Activated T-cell treated with anti-CD3 and anti-CD28 coated beads for 1 hour (primary cell): ENCODE data around the gene RTN4RL1.

Source experiments
- DNase-seq: peaks from one replicate; pipeline ENCODE4 v3.0.0-alpha.2; 2020; ENCODE audit warnings: low read depth

RTN4RL1 gene

GRCh38 chr17:1918346-1919162, 106.6 kb downstream of the RTN4RL1 start:
- no peak for DNase-seq

- DNase-seq = no peak
These were observed 108.0 kb downstream of the RTN4RL1 start for GRCh38 chr17:1916963-1917715.

GRCh38 chr17:1916316-1916715, 108.8 kb downstream of the RTN4RL1 start:
- DNase-seq = no peak

GRCh38 chr17:1915889-1916288, 109.2 kb downstream of the RTN4RL1 start:
- no peak for DNase-seq

GRCh38 chr17:1914661-1915083, 110.5 kb downstream of the RTN4RL1 start:
- no peak for DNase-seq

GRCh38 chr17:1913702-1914101, 111.4 kb downstream of the RTN4RL1 start:
- DNase-seq = no peak

GRCh38 chr17:1912146-1912545, 113.0 kb downstream of the RTN4RL1 start:
- no peak for DNase-seq

GRCh38 chr17:1909985-1910384, 115.1 kb downstream of the RTN4RL1 start:
- no peak for DNase-seq

- DNase-seq = no peak
These were observed 116.3 kb downstream of the RTN4RL1 start for GRCh38 chr17:1908699-1909309.

- DNase-seq = no peak
These were observed 117.0 kb downstream of the RTN4RL1 start for GRCh38 chr17:1907909-1908698.

- no peak for DNase-seq
These were observed 117.9 kb downstream of the RTN4RL1 start for GRCh38 chr17:1907216-1907631.

GRCh38 chr17:1906662-1907101, 118.5 kb downstream of the RTN4RL1 start:
- no peak for DNase-seq

GRCh38 chr17:1905190-1905913, 119.8 kb downstream of the RTN4RL1 start:
- DNase-seq = no peak

- no peak for DNase-seq
These were observed 120.6 kb downstream of the RTN4RL1 start for GRCh38 chr17:1904273-1905182.

GRCh38 chr17:1899403-1900000, 125.6 kb downstream of the RTN4RL1 start:
- DNase-seq = no peak

GRCh38 chr17:1898872-1899271, 126.3 kb downstream of the RTN4RL1 start:
- no peak for DNase-seq

- no peak for DNase-seq
These were observed 126.8 kb downstream of the RTN4RL1 start for GRCh38 chr17:1898332-1898731.

GRCh38 chr17:1897105-1897656, 128.0 kb downstream of the RTN4RL1 start:
- no peak for DNase-seq
